BE2C (cell line): ENCODE data around the gene EFNA5.

ENCODE experiments used
- DNase-seq: peaks from one replicate; pipeline ENCODE4 v3.0.0-alpha.2; 2020
- H3K27me3 ChIP-seq: fragments of 250-450 bp; sonication (Bioruptor Pico); 2 replicates; pipeline ENCODE4 v1.5.1; 2020; ENCODE audit warnings: mild to moderate bottlenecking
- H3K36me3 ChIP-seq: fragments of 250-450 bp; sonication (Bioruptor Pico); 2 replicates; pipeline ENCODE4 v1.5.1; 2020; ENCODE audit warnings: mild to moderate bottlenecking
- H3K4me1 ChIP-seq: fragments of 250-450 bp; sonication (Bioruptor Pico); 2 replicates; pipeline ENCODE4 v1.5.1; 2020
- H3K4me3 ChIP-seq: 2 replicates; pipeline ENCODE4 v1.5.1; 2011; ENCODE audit warnings: low read depth, low read length
- H3K9me3 ChIP-seq: fragments of 250-450 bp; sonication (Bioruptor Pico); 2 replicates; pipeline ENCODE4 v1.5.1; 2020
- CTCF ChIP-seq: IDR thresholded peaks from 2 replicates; pipeline ENCODE4 v1.5.1; 2012; ENCODE audit warnings: mild to moderate bottlenecking, low read depth, low read length

The EFNA5 gene

GRCh38 chr5:107446972-107447371 is 223.8 kb downstream of the EFNA5 start:
- no peak for TF ChIP-seq CTCF
- DNase-seq = no peak
- Histone ChIP-seq H3K9me3 (no peaks in the 10 kb centered on the region), H3K27me3 (no peaks in the 10 kb centered on the region), H3K4me1 (peaks cover 5% of the 10 kb centered on the region; the same call in 1 of the 2 replicates), H3K36me3 (no peaks in the 10 kb centered on the region), H3K4me3 (no peak overlapping the region)

- Histone ChIP-seq H3K4me3 (no peak overlapping the region), H3K36me3 (no peaks in the 10 kb centered on the region), H3K4me1 (peaks cover 5% of the 10 kb centered on the region; the same call in 1 of the 2 replicates), H3K27me3 (no peaks in the 10 kb centered on the region), H3K9me3 (peaks cover 2% of the 10 kb centered on the region; the same call in 1 of the 2 replicates)
- DNase-seq = no peak
- TF ChIP-seq CTCF = no peak
Observed at GRCh38 chr5:107444300-107444699, 226.4 kb downstream of the EFNA5 start.

- DNase-seq = no peak
- Histone ChIP-seq H3K27me3 (no peaks in the 10 kb centered on the region), H3K9me3 (peaks cover 2% of the 10 kb centered on the region; the same call in 1 of the 2 replicates), H3K4me1 (peaks cover 5% of the 10 kb centered on the region; the same call in 1 of the 2 replicates), H3K4me3 (no peak overlapping the region), H3K36me3 (no peaks in the 10 kb centered on the region)
- TF ChIP-seq CTCF = no peak
Observed at GRCh38 chr5:107443897-107444296, 226.8 kb downstream of the EFNA5 start.

- peaks cover 2% of the 10 kb centered on the region; the same call in 1 of the 2 replicates for H3K9me3 ChIP-seq
- no peaks in the 10 kb centered on the region for H3K27me3 ChIP-seq
- peaks cover 5% of the 10 kb centered on the region; the same call in 1 of the 2 replicates for H3K4me1 ChIP-seq
- no peak for TF ChIP-seq CTCF
- DNase-seq = no peak
- H3K4me3 ChIP-seq = no peak overlapping the region
- H3K36me3 ChIP-seq = no peaks in the 10 kb centered on the region
Observed at GRCh38 chr5:107442452-107442851, 228.3 kb downstream of the EFNA5 start.

GRCh38 chr5:107439832-107440231 is 230.9 kb downstream of the EFNA5 start:
- DNase-seq = no peak
- H3K36me3 ChIP-seq = no peaks in the 10 kb centered on the region
- H3K27me3 ChIP-seq = no peaks in the 10 kb centered on the region
- no peak overlapping the region for H3K4me3 ChIP-seq
- H3K9me3 ChIP-seq = peaks cover 2% of the 10 kb centered on the region; the same call in 1 of the 2 replicates
- TF ChIP-seq CTCF = no peak
- peaks cover 15% of the 10 kb centered on the region for H3K4me1 ChIP-seq

- Histone ChIP-seq H3K9me3 (peaks cover 2% of the 10 kb centered on the region; the same call in 1 of the 2 replicates), H3K4me1 (peaks cover 11% of the 10 kb centered on the region), H3K27me3 (no peaks in the 10 kb centered on the region), H3K36me3 (no peaks in the 10 kb centered on the region), H3K4me3 (no peak overlapping the region)
- DNase-seq = no peak
- no peak for TF ChIP-seq CTCF
Observed at GRCh38 chr5:107437986-107438510, 232.7 kb downstream of the EFNA5 start.
